ENCODE measurements around the gene FGF18. TPM values are rescaled to one million over a fixed set of nuclear protein-coding genes. Genes with fewer than 3 reads are reported as not detected.
"Not testable (repeated sequence)": the region's sequence is repeated elsewhere in the genome, so short reads cannot be mapped to it uniquely, and the experiment has no call there.

The FGF18 gene
- polyA plus RNA-seq, 3 donors = 0.34 to 0.66 (median 0.42) TPM

GRCh38 chr5:171480239-171480638 is 60.8 kb downstream of the FGF18 start:
- no peak for DNase-seq (ENCODE audit: extremely low read depth in 1 of 11, low read depth in 9 of 11, low spot score in 4 of 11)

GRCh38 chr5:171481571-171482433 is 62.4 kb downstream of the FGF18 start:
- DNase-seq (ENCODE audit: extremely low read depth in 1 of 11, low read depth in 9 of 11, low spot score in 4 of 11) = no peak

- no peak for DNase-seq (ENCODE audit: extremely low read depth in 1 of 11, low read depth in 9 of 11, low spot score in 4 of 11)
These were observed 62.9 kb downstream of the FGF18 start for GRCh38 chr5:171482434-171482730.

- peak in 1 of 11 donors; percentile 30 for DNase-seq (ENCODE audit: extremely low read depth in 1 of 11, low read depth in 9 of 11, low spot score in 4 of 11)
These were observed 64.2 kb downstream of the FGF18 start for GRCh38 chr5:171483551-171484135.

GRCh38 chr5:171484460-171484899 is 65.0 kb downstream of the FGF18 start:
- no peak for DNase-seq (ENCODE audit: extremely low read depth in 1 of 11, low read depth in 9 of 11, low spot score in 4 of 11)

- no peak for DNase-seq (ENCODE audit: extremely low read depth in 1 of 11, low read depth in 9 of 11, low spot score in 4 of 11)
These were observed 66.2 kb downstream of the FGF18 start for GRCh38 chr5:171485668-171486067.

- DNase-seq (ENCODE audit: extremely low read depth in 1 of 11, low read depth in 9 of 11, low spot score in 4 of 11) = no peak
These were observed 67.2 kb downstream of the FGF18 start for GRCh38 chr5:171486613-171487012.

GRCh38 chr5:171488876-171489275 is 69.4 kb downstream of the FGF18 start:
- DNase-seq (ENCODE audit: extremely low read depth in 1 of 11, low read depth in 9 of 11, low spot score in 4 of 11) = no peak

- no peak for DNase-seq (ENCODE audit: extremely low read depth in 1 of 11, low read depth in 9 of 11, low spot score in 4 of 11)
These were observed 73.3 kb downstream of the FGF18 start for GRCh38 chr5:171492781-171493180.

- DNase-seq (ENCODE audit: extremely low read depth in 1 of 11, low read depth in 9 of 11, low spot score in 4 of 11) = no peak
These were observed 74.4 kb downstream of the FGF18 start for GRCh38 chr5:171493646-171494393.

- DNase-seq (ENCODE audit: extremely low read depth in 1 of 11, low read depth in 9 of 11, low spot score in 4 of 11) = peak; percentile 34 to 61 (median 49)
These were observed 75.1 kb downstream of the FGF18 start for GRCh38 chr5:171494452-171495121.

- no peak for DNase-seq (ENCODE audit: extremely low read depth in 1 of 11, low read depth in 9 of 11, low spot score in 4 of 11)
These were observed 75.8 kb downstream of the FGF18 start for GRCh38 chr5:171495122-171495700.

- no peak for DNase-seq (ENCODE audit: extremely low read depth in 1 of 11, low read depth in 9 of 11, low spot score in 4 of 11)
These were observed 77.0 kb downstream of the FGF18 start for GRCh38 chr5:171496456-171496855.

GRCh38 chr5:171497494-171497893 is 78.0 kb downstream of the FGF18 start:
- not testable (repeated sequence) for DNase-seq (ENCODE audit: extremely low read depth in 1 of 11, low read depth in 9 of 11, low spot score in 4 of 11)

GRCh38 chr5:171498166-171498565 is 78.7 kb downstream of the FGF18 start:
- no peak for DNase-seq (ENCODE audit: extremely low read depth in 1 of 11, low read depth in 9 of 11, low spot score in 4 of 11)

- no peak for DNase-seq (ENCODE audit: extremely low read depth in 1 of 11, low read depth in 9 of 11, low spot score in 4 of 11)
These were observed 80.2 kb downstream of the FGF18 start for GRCh38 chr5:171499611-171500010.

GRCh38 chr5:171505473-171506043 is 86.1 kb downstream of the FGF18 start:
- DNase-seq (ENCODE audit: extremely low read depth in 1 of 11, low read depth in 9 of 11, low spot score in 4 of 11) = no peak

- no peak for DNase-seq (ENCODE audit: extremely low read depth in 1 of 11, low read depth in 9 of 11, low spot score in 4 of 11)
These were observed 87.5 kb downstream of the FGF18 start for GRCh38 chr5:171506951-171507350.

All from renal cortex interstitium (tissue), 11 donors.